ENCODE measurements around the gene ARF1. TPM values are rescaled to one million over a fixed set of nuclear protein-coding genes. Genes with fewer than 3 reads are reported as not detected.
A peak's percentile ranks its signal among the peaks of the same experiment; 100 is the strongest.

The ARF1 gene
- total RNA-seq, 1 experiment from 2014 or later, result 595 TPM

DNA sequence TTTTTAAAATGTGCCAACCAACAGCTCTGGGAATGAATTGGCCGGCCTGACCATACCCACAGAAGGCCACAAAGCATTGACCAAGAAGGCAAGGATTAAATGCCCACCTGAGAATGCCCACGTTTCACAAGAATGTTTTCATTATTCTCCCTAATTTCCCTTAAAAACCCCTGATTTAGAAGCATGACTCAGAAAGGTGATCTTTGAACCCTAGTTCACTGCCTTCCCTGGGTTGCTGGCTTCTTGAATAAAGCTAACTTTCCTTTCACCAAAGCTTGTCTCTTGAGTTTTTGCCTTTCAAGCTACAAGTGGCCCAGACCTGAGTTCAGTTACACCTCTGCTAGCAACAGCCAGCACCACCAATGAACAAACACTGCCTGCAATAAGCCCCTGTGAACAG, 41.0 kb downstream of the ARF1 start:
- no peak overlapping the region for H2AFZ ChIP-seq
- POLR2A ChIA-PET (ENCODE audit: unreplicated experiment), result no interaction called here
- H3F3A ChIP-seq (ENCODE audit: insufficient read depth, low read depth), result no peaks in the 10 kb centered on the region; the same call in 1 of the 2 replicates
- H3K4me1 ChIP-seq (replicated peaks; ENCODE audit: insufficient read depth), result no peaks in the 10 kb centered on the region
- CTCF ChIA-PET, result interaction anchor here (0.6 kb wide), 1 partner anchor 12 kb away, joined by 5 read pairs; no protein-coding TSS in a partner anchor
- H3K4me2 ChIP-seq, result no peak overlapping the region
- DNase-seq, result no peak
- H3K36me3 ChIP-seq (ENCODE audit: low read depth), result no peaks in the 10 kb centered on the region
- H3K9me3 ChIP-seq (ENCODE audit: insufficient read depth, low read depth), result peaks cover 5% of the 10 kb centered on the region; the same call in 1 of the 2 replicates
- no peak overlapping the region for H3K4me3 ChIP-seq
- no peaks in the 10 kb centered on the region for H4K20me1 ChIP-seq (ENCODE audit: insufficient read depth)
- BruUV-seq (replicated peaks), result no TSS peak
- no peaks in the 10 kb centered on the region for H3K9me2 ChIP-seq (ENCODE audit: insufficient read depth)
- no peak overlapping the region for H3K27ac ChIP-seq
- H3K27me3 ChIP-seq (ENCODE audit: insufficient read depth, low read depth), result no peaks in the 10 kb centered on the region
- H3K79me2 ChIP-seq (ENCODE audit: low read depth), result no peaks in the 10 kb centered on the region
- intact Hi-C loops (cut with micrococcal nuclease; ENCODE audit: unreplicated experiment), result no loop called here
- TF ChIP-seq CTCF (conservative IDR thresholded peaks at IDR 0.05), result no peak
- TF ChIP-seq EZH2 (IDR thresholded peaks at IDR 0.05; ENCODE audit: low read depth), result no peak

DNA sequence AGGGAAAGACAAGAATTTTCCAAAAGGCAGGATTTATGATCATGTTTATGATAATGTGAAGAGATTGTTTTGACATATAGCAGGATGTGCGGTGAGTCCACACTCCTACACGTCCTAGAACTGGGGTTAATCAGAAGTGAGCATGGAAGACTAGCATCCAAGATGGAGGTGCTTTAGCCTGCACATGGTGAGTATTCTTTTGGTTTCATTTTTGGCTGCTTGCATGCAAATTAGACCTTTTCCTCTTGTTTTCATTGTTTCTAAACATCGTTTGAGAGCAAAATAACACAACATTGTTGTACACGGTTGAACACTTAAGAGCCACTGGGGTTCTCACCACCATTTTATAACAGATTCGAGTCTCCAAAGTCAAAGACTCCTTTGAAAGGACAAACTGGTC, 42.7 kb downstream of the ARF1 start:
- H2AFZ ChIP-seq, result 0 out of 2 replicates have a peak overlapping the region, but pooled peaks have one; percentile 29
- no peaks in the 10 kb centered on the region for H3K27me3 ChIP-seq (ENCODE audit: insufficient read depth, low read depth)
- H4K20me1 ChIP-seq (ENCODE audit: insufficient read depth), result no peaks in the 10 kb centered on the region
- no peak overlapping the region for H3K4me2 ChIP-seq
- intact Hi-C loops (cut with micrococcal nuclease; ENCODE audit: unreplicated experiment), result no loop called here
- H3K9me2 ChIP-seq (ENCODE audit: insufficient read depth), result no peaks in the 10 kb centered on the region
- H3K4me1 ChIP-seq (replicated peaks; ENCODE audit: insufficient read depth), result no peaks in the 10 kb centered on the region
- no peaks in the 10 kb centered on the region for H3K9me3 ChIP-seq (ENCODE audit: insufficient read depth, low read depth)
- BruUV-seq (replicated peaks), result no TSS peak
- DNase-seq, result no peak
- no peak for TF ChIP-seq CTCF (conservative IDR thresholded peaks at IDR 0.05)
- TF ChIP-seq EZH2 (IDR thresholded peaks at IDR 0.05; ENCODE audit: low read depth), result no peak
- no peaks in the 10 kb centered on the region for H3F3A ChIP-seq (ENCODE audit: insufficient read depth, low read depth)
- ChIA-PET POLR2A (ENCODE audit: unreplicated experiment) (no interaction called here), CTCF (no interaction called here)
- H3K36me3 ChIP-seq (ENCODE audit: low read depth), result no peaks in the 10 kb centered on the region
- no peaks in the 10 kb centered on the region for H3K79me2 ChIP-seq (ENCODE audit: low read depth)
- no peak overlapping the region for H3K4me3 ChIP-seq
- no peak overlapping the region for H3K27ac ChIP-seq

GRCh38 chr1:228131766-228132165, 49.3 kb downstream of the ARF1 start:
- H3K4me2 ChIP-seq, result peak overlapping the region; percentile 78

More at GRCh38 chr1:228131766-228132165, 49.3 kb downstream of the ARF1 start:
- peak overlapping the region; percentile 82 for H3K27ac ChIP-seq
- H3K9me2 ChIP-seq (ENCODE audit: insufficient read depth), result no peaks in the 10 kb centered on the region
- H3K9me3 ChIP-seq (ENCODE audit: insufficient read depth, low read depth), result no peaks in the 10 kb centered on the region
- ChIA-PET POLR2A (ENCODE audit: unreplicated experiment) (no interaction called here), CTCF (no interaction called here)
- peaks cover 16% of the 10 kb centered on the region for H3K4me1 ChIP-seq (replicated peaks; ENCODE audit: insufficient read depth)
- no TSS peak for BruUV-seq (replicated peaks)
- no peaks in the 10 kb centered on the region for H4K20me1 ChIP-seq (ENCODE audit: insufficient read depth)
- no peak for TF ChIP-seq EZH2 (IDR thresholded peaks at IDR 0.05; ENCODE audit: low read depth)
- no peak for TF ChIP-seq CTCF (conservative IDR thresholded peaks at IDR 0.05)
- H3F3A ChIP-seq (ENCODE audit: insufficient read depth, low read depth), result peaks cover 12% of the 10 kb centered on the region; the same call in 1 of the 2 replicates
- H2AFZ ChIP-seq, result peak overlapping the region; percentile 46; the same call in 1 of the 2 replicates
- intact Hi-C loops (cut with micrococcal nuclease; ENCODE audit: unreplicated experiment), result loop anchor here (1.0 to 10.0 kb wide), 12 partner anchors 28 to 1093 kb away; partner anchors contain the start of genes C1orf35 and TRIM11
- H3K36me3 ChIP-seq (ENCODE audit: low read depth), result no peaks in the 10 kb centered on the region
- no peaks in the 10 kb centered on the region for H3K27me3 ChIP-seq (ENCODE audit: insufficient read depth, low read depth)
- DNase-seq, result peak; percentile 27 to 63
- H3K4me3 ChIP-seq, result peak overlapping the region; percentile 62; the same call in 1 of the 2 replicates
- H3K79me2 ChIP-seq (ENCODE audit: low read depth), result no peaks in the 10 kb centered on the region

All from PC-9 (cell line).